HTERT RPE-1 (cell line): ENCODE results near the gene CXCR2.

Source experiments
- in situ Hi-C: fragments of 300-500 bp; cut with MboI; formaldehyde crosslinking; loops from 4 replicates; pipeline ENCODE4 v1.14.3; 2020; ENCODE audit warnings: low sequenced_read_pairs

Gene CXCR2

DNA sequence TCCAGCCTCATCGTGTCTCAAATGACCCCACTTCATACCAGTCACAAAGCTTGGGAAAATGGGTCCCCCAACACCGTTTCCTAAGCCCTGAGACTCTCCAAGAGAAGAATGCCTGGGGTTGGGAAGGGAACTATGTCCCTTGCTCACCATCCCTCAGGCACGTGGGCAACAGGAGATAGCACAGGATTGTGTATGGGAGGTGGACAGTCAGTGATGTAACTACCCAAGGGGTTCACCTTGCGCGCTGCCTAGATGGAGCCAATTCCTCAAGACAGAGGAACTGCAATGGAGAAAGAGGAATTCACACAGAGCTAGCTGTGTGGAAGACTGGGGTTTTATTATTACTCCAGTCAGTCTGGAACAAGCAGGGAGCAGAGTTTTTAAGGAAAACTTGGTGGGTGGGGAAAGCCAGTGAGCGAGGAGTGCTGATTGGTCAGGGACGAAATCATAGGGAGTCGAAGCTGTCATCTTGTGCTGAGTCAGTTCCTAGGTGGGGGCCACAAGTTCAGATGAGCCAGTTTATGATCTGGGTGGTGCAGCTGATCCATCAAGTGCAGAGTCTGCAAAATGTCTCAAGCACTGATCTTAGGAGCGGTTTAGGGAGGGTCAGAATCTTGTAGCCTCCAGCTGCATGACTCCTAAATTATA lies 54.8 kb downstream of the CXCR2 start:
- in situ Hi-C loops: no loop called here

DNA sequence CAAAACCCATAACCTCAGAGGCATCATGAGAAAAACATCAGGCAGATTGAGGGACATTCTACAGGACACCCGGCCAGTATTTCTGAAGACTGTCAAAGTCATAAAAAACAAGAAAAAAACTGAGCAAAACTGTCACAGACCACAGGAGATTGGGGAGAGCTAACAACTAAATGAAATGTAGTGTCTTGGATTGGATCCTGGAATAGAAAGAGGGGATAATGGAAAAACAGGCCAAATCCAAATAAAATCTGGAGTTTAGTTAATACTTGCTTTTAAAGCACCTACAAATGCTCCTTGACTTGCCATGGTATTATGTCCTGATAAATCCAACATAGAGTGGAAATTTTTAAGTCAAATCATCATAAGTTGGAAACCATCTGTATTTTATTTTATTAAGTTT lies 58.5 kb downstream of the CXCR2 start:
- in situ Hi-C loops: no loop called here

GRCh38 chr2:218186355-218186766 lies 60.5 kb downstream of the CXCR2 start:
- in situ Hi-C loops: no loop called here
